CD4-positive, alpha-beta memory T cell (primary cell): ENCODE data around the gene ORM1. TPM values are rescaled to one million over a fixed set of nuclear protein-coding genes. Genes with fewer than 3 reads are reported as not detected.

Experiments
- CTCF ChIA-PET: fragments of 350-600 bp; sonication (Branson Sonifier 250); formaldehyde crosslinking; loops from one replicate; lab custom pipeline; 2021; ENCODE audit warnings: inconsistent platforms; ENCODE audit not compliant: partially characterized antibody; lab: Charles Lee
- POLR2A ChIA-PET: fragments of 350-600 bp; sonication (Branson Sonifier 250); formaldehyde crosslinking; loops from one replicate; lab custom pipeline; 2021; ENCODE audit not compliant: partially characterized antibody; lab: Charles Lee
- DNase-seq, 5 donors: peaks; one replicate each; pipeline versions ENCODE4 v3.0.0 to v3.0.0-alpha.2; 2020 to 2022; ENCODE audit warnings: mixed read lengths in 1 of 5
- H3K27ac ChIP-seq: one replicate; pipeline ENCODE4 v1.7.0; 2013; ENCODE audit warnings: low read depth, low read length
- H3K27me3 ChIP-seq: 2 replicates; pipeline ENCODE4 v1.7.0; 2013; ENCODE audit warnings: mild to moderate bottlenecking, low read length, moderate library complexity; ENCODE audit not compliant: insufficient read depth
- H3K36me3 ChIP-seq: 2 replicates; pipeline ENCODE4 v1.7.0; 2013; ENCODE audit warnings: mild to moderate bottlenecking, low read length, moderate library complexity; ENCODE audit not compliant: insufficient read depth
- H3K4me1 ChIP-seq: 2 replicates; pipeline ENCODE4 v1.7.0; 2013; ENCODE audit warnings: mild to moderate bottlenecking, low read length, moderate library complexity; ENCODE audit not compliant: insufficient read depth
- H3K4me3 ChIP-seq, 2 donors: one replicate each; pipeline ENCODE4 v1.7.0; 2013; ENCODE audit warnings: low read length in 2 of 2, mild to moderate bottlenecking in 1 of 2
- H3K9me3 ChIP-seq, 2 donors: one replicate each; pipeline ENCODE4 v1.7.0; 2013; ENCODE audit warnings: low read length in 2 of 2, control low read depth in 1 of 2; ENCODE audit not compliant: control insufficient read depth in 1 of 2
- H3K27ac Mint-ChIP-seq, 7 donors: one replicate each; pipeline ENCODE4 v1.8.0; 2020 to 2021; ENCODE audit warnings: mixed read lengths in 7 of 7, mild to moderate bottlenecking in 6 of 7, inconsistent platforms in 3 of 7, moderate library complexity in 3 of 7
- H3K27me3 Mint-ChIP-seq, 2 donors: one replicate each; pipeline ENCODE4 v1.8.0; 2020 to 2021; ENCODE audit warnings: mixed read lengths in 2 of 2
- H3K36me3 Mint-ChIP-seq, 2 donors: one replicate each; pipeline ENCODE4 v1.8.0; 2020 to 2021; ENCODE audit warnings: mixed read lengths in 2 of 2, inconsistent platforms in 1 of 2, mild to moderate bottlenecking in 1 of 2
- H3K4me1 Mint-ChIP-seq, 4 donors: one replicate each; pipeline ENCODE4 v1.8.0; 2020 to 2021; ENCODE audit warnings: mixed read lengths in 4 of 4, mild to moderate bottlenecking in 1 of 4
- H3K4me3 Mint-ChIP-seq, 8 donors: one replicate each; pipeline ENCODE4 v1.8.0; 2020 to 2021; ENCODE audit warnings: mixed read lengths in 8 of 8, mild to moderate bottlenecking in 7 of 8, moderate library complexity in 6 of 8, inconsistent platforms in 3 of 8
- H3K9me3 Mint-ChIP-seq, 8 donors: one replicate each; pipeline ENCODE4 v1.8.0; 2020 to 2021; ENCODE audit warnings: mixed read lengths in 8 of 8, mild to moderate bottlenecking in 5 of 8, inconsistent platforms in 3 of 8, moderate library complexity in 1 of 8
- intact Hi-C: fragments of 100-400 bp; cut with micrococcal nuclease; formaldehyde crosslinking; loops from one replicate; pipeline ENCODE4 v1.15.1; 2023
- polyA plus RNA-seq, 2 donors: library from polyadenylated mRNA; unstranded; fragments of 300-500 nt; fragmentation: Illumina TruSeq; gene quantifications; one replicate each; pipeline ENCODE4 v1.2.3, GENCODE V29; 2021
- total RNA-seq, 2 experiments: library from RNA; stranded (reverse); gene quantifications; one replicate each; pipeline ENCODE4 v1.2.3, GENCODE V29; 2021

ORM1 gene
- total and polyA plus RNA-seq, 4 experiments from 2014 or later, result not detected

GRCh38 chr9:114283551-114284111 lies 39.3 kb upstream of the ORM1 start:
- H3K27me3 ChIP-seq, result no peaks in the 10 kb centered on the region
- H3K36me3 ChIP-seq, result no peaks in the 10 kb centered on the region
- no peak overlapping the region for H3K27ac ChIP-seq
- CTCF ChIA-PET, result no interaction called here
- Mint-ChIP-seq H3K27me3 (peaks cover 0 to 1% of the 10 kb centered on the region in 2 donors), H3K4me1 (no peaks in the 10 kb centered on the region), H3K36me3 (no peaks in the 10 kb centered on the region), H3K9me3 (no peaks in the 10 kb centered on the region), H3K4me3 (no peak overlapping the region), H3K27ac (no peak overlapping the region)
- H3K4me3 ChIP-seq, result no peak overlapping the region
- intact Hi-C loops, result no loop called here
- POLR2A ChIA-PET, result no interaction called here
- H3K9me3 ChIP-seq, result no peaks in the 10 kb centered on the region
- peak in 1 of 5 donors; percentile 7 for DNase-seq
- no peaks in the 10 kb centered on the region for H3K4me1 ChIP-seq

GRCh38 chr9:114284316-114285060 lies 38.4 kb upstream of the ORM1 start:
- H3K36me3 ChIP-seq, result no peaks in the 10 kb centered on the region
- Mint-ChIP-seq H3K27me3 (peaks cover 0 to 1% of the 10 kb centered on the region in 2 donors), H3K9me3 (no peaks in the 10 kb centered on the region), H3K4me3 (no peak overlapping the region), H3K4me1 (no peaks in the 10 kb centered on the region), H3K27ac (no peak overlapping the region), H3K36me3 (no peaks in the 10 kb centered on the region)
- H3K4me1 ChIP-seq, result no peaks in the 10 kb centered on the region
- CTCF ChIA-PET, result no interaction called here
- POLR2A ChIA-PET, result no interaction called here
- no peaks in the 10 kb centered on the region for H3K9me3 ChIP-seq
- H3K4me3 ChIP-seq, result no peak overlapping the region
- DNase-seq, result peak in 1 of 5 donors; percentile 13
- no peak overlapping the region for H3K27ac ChIP-seq
- intact Hi-C loops, result no loop called here
- no peaks in the 10 kb centered on the region for H3K27me3 ChIP-seq

- no peaks in the 10 kb centered on the region for H3K4me1 Mint-ChIP-seq
- Histone ChIP-seq H3K9me3 (no peaks in the 10 kb centered on the region), H3K27me3 (no peaks in the 10 kb centered on the region), H3K27ac (no peak overlapping the region), H3K4me1 (no peaks in the 10 kb centered on the region), H3K4me3 (no peak overlapping the region), H3K36me3 (no peaks in the 10 kb centered on the region)
- H3K9me3 Mint-ChIP-seq, result no peaks in the 10 kb centered on the region
- H3K4me3 Mint-ChIP-seq, result no peak overlapping the region
- intact Hi-C loops, result no loop called here
- H3K27me3 Mint-ChIP-seq, result peaks cover 0 to 1% of the 10 kb centered on the region in 2 donors
- H3K27ac Mint-ChIP-seq, result no peak overlapping the region
- no peaks in the 10 kb centered on the region for H3K36me3 Mint-ChIP-seq
- ChIA-PET POLR2A (no interaction called here), CTCF (interaction anchor here (0.9 to 1.3 kb wide), 2 partner anchors 11 to 201 kb away, joined by 3 read pairs; no protein-coding TSS in a partner anchor)
- no peak for DNase-seq
Observed at GRCh38 chr9:114285166-114285867, 37.6 kb upstream of the ORM1 start.

GRCh38 chr9:114286146-114286679 lies 36.7 kb upstream of the ORM1 start:
- H3K4me1 ChIP-seq, result no peaks in the 10 kb centered on the region
- H3K9me3 ChIP-seq, result no peaks in the 10 kb centered on the region
- intact Hi-C loops, result no loop called here
- ChIA-PET POLR2A (no interaction called here), CTCF (interaction anchor here (0.9 to 1.3 kb wide), 2 partner anchors 12 to 202 kb away, joined by 3 read pairs; no protein-coding TSS in a partner anchor)
- H3K27ac ChIP-seq, result no peak overlapping the region
- H3K4me3 ChIP-seq, result no peak overlapping the region
- Mint-ChIP-seq H3K27me3 (peaks cover 3 to 8% of the 10 kb centered on the region in 2 donors), H3K4me3 (no peak overlapping the region), H3K36me3 (no peaks in the 10 kb centered on the region), H3K4me1 (peaks cover 2 to 5% (median 5%) of the 10 kb centered on the region in 4 donors), H3K9me3 (peaks cover 0 to 1% (median 0%) of the 10 kb centered on the region in 8 donors), H3K27ac (no peak overlapping the region)
- H3K36me3 ChIP-seq, result no peaks in the 10 kb centered on the region
- no peak for DNase-seq
- H3K27me3 ChIP-seq, result no peaks in the 10 kb centered on the region

- H3K36me3 ChIP-seq, result no peaks in the 10 kb centered on the region
- H3K9me3 Mint-ChIP-seq, result peaks cover 0 to 1% (median 0%) of the 10 kb centered on the region in 8 donors
- H3K27me3 Mint-ChIP-seq, result peaks cover 3 to 8% of the 10 kb centered on the region in 2 donors
- H3K4me1 Mint-ChIP-seq, result peaks cover 2 to 6% (median 5%) of the 10 kb centered on the region in 4 donors
- DNase-seq, result no peak
- intact Hi-C loops, result no loop called here
- no peak overlapping the region for H3K27ac ChIP-seq
- no peak overlapping the region for H3K4me3 ChIP-seq
- no peaks in the 10 kb centered on the region for H3K9me3 ChIP-seq
- no peak overlapping the region for H3K27ac Mint-ChIP-seq
- ChIA-PET CTCF (interaction anchor here (1.3 to 1.4 kb wide), 2 partner anchors 7 to 203 kb away, joined by 3 read pairs; no protein-coding TSS in a partner anchor), POLR2A (no interaction called here)
- H3K4me3 Mint-ChIP-seq, result no peak overlapping the region
- H3K27me3 ChIP-seq, result no peaks in the 10 kb centered on the region
- no peaks in the 10 kb centered on the region for H3K36me3 Mint-ChIP-seq
- H3K4me1 ChIP-seq, result no peaks in the 10 kb centered on the region
Observed at GRCh38 chr9:114287001-114287762, 35.7 kb upstream of the ORM1 start.

- no peak overlapping the region for H3K4me3 Mint-ChIP-seq
- DNase-seq, result no peak
- Histone ChIP-seq H3K9me3 (no peaks in the 10 kb centered on the region), H3K4me3 (no peak overlapping the region), H3K27me3 (no peaks in the 10 kb centered on the region), H3K27ac (no peak overlapping the region), H3K4me1 (no peaks in the 10 kb centered on the region), H3K36me3 (no peaks in the 10 kb centered on the region)
- H3K36me3 Mint-ChIP-seq, result no peaks in the 10 kb centered on the region
- no peak overlapping the region for H3K27ac Mint-ChIP-seq
- ChIA-PET POLR2A (no interaction called here), CTCF (interaction anchor here (1.4 kb wide), 1 partner anchor 8 kb away, joined by 3 read pairs; no protein-coding TSS in a partner anchor)
- H3K9me3 Mint-ChIP-seq, result peaks cover 0 to 1% (median 0%) of the 10 kb centered on the region in 8 donors
- peaks cover 3 to 8% of the 10 kb centered on the region in 2 donors for H3K27me3 Mint-ChIP-seq
- intact Hi-C loops, result no loop called here
- peaks cover 2 to 6% (median 5%) of the 10 kb centered on the region in 4 donors for H3K4me1 Mint-ChIP-seq
Observed at GRCh38 chr9:114287763-114288192, 35.1 kb upstream of the ORM1 start.
